HEK293 (cell line): Measurements from ENCODE around the gene RFTN1.

Source experiments
- CTCF ChIA-PET: fragments of 350-600 bp; formaldehyde crosslinking; extraction: SDS; loops from one replicate; lab custom pipeline; 2021; ENCODE audit warnings: antibody characterized with exemption; lab: Yijun Ruan, JAX
- POLR2A ChIA-PET: fragments of 300-600 bp; formaldehyde crosslinking; extraction: SDS; loops from one replicate; lab custom pipeline; 2020; ENCODE audit warnings: antibody characterized with exemption, inconsistent platforms; lab: Yijun Ruan, JAX
- H3K27ac ChIP-seq: fragments of 200-500 bp; sonication (Bioruptor generic); 2 replicates; pipeline ENCODE4 v1.5.1; 2014; ENCODE audit warnings: low read depth, low read length, control low read depth, inconsistent platforms; ENCODE audit errors: extremely low read depth
- H3K36me3 ChIP-seq, 2 experiments: fragments of 200-500 bp in 1 of 2; sonication (Bioruptor generic) in 1 of 2; 1 replicate in 1 of 2; 2 replicates in 1 of 2; pipeline ENCODE4 v1.5.1; 2014 to 2017; ENCODE audit warnings: inconsistent platforms in 2 of 2, low read length in 2 of 2; ENCODE audit not compliant: control insufficient read depth in 2 of 2, insufficient read depth in 1 of 2
- H3K4me1 ChIP-seq: fragments of 200-500 bp; sonication (Bioruptor generic); 2 replicates; pipeline ENCODE4 v1.5.1; 2014; ENCODE audit warnings: mild to moderate bottlenecking, low read length, inconsistent platforms; ENCODE audit not compliant: control insufficient read depth, insufficient read depth
- H3K4me3 ChIP-seq: 2 replicates; pipeline ENCODE4 v1.5.1; 2011; ENCODE audit warnings: low read depth, mild to moderate bottlenecking, control low read depth, low read length, moderate library complexity
- H3K9me3 ChIP-seq: fragments of 200-500 bp; sonication (Bioruptor generic); 2 replicates; pipeline ENCODE4 v1.5.1; 2014; ENCODE audit warnings: low read depth, low read length, inconsistent platforms; ENCODE audit not compliant: control insufficient read depth, insufficient read depth
- GLIS1 ChIP-seq: fragments of 450-650 bp; formaldehyde crosslinking; IDR thresholded peaks from 2 replicates; pipeline ENCODE4 v1.5.1; 2016; ENCODE audit warnings: missing biosample characterization, missing genetic modification characterization
- HOXC10 ChIP-seq: sonication (generic); formaldehyde crosslinking; IDR thresholded peaks from 2 replicates; pipeline ENCODE4 v1.8.1; 2023; ENCODE audit warnings: mild to moderate bottlenecking, missing genetic modification reagents
- INSM2 ChIP-seq: fragments of 450-650 bp; formaldehyde crosslinking; IDR thresholded peaks from 2 replicates; pipeline ENCODE4 v1.5.1; 2016; ENCODE audit warnings: missing biosample characterization, missing genetic modification characterization
- PATZ1 ChIP-seq: fragments of 450-650 bp; formaldehyde crosslinking; IDR thresholded peaks from 2 replicates; pipeline ENCODE4 v1.5.1; 2016; ENCODE audit warnings: missing biosample characterization, missing genetic modification characterization
- PRDM1 ChIP-seq: fragments of 450-650 bp; formaldehyde crosslinking; IDR thresholded peaks from 2 replicates; pipeline ENCODE4; 2016; ENCODE audit warnings: missing biosample characterization, missing genetic modification characterization
- PRDM6 ChIP-seq: fragments of 450-650 bp; formaldehyde crosslinking; IDR thresholded peaks from 2 replicates; pipeline ENCODE4 v1.5.1; 2017; ENCODE audit warnings: missing biosample characterization, missing genetic modification characterization
- REPIN1 ChIP-seq: fragments of 450-650 bp; formaldehyde crosslinking; IDR thresholded peaks from 2 replicates; pipeline ENCODE4 v1.5.1; 2017; ENCODE audit warnings: missing biosample characterization, missing genetic modification characterization, low read depth
- YY1 ChIP-seq: fragments of 450-650 bp; formaldehyde crosslinking; IDR thresholded peaks from 2 replicates; pipeline ENCODE4 v1.5.1; 2018; ENCODE audit warnings: missing biosample characterization, missing genetic modification characterization
- ZNF148 ChIP-seq: fragments of 450-650 bp; formaldehyde crosslinking; IDR thresholded peaks from 2 replicates; pipeline ENCODE4 v1.5.0; 2017; ENCODE audit warnings: missing biosample characterization, missing genetic modification characterization, borderline replicate concordance
- ZNF16 ChIP-seq: fragments of 450-650 bp; formaldehyde crosslinking; IDR thresholded peaks from 2 replicates; pipeline ENCODE4 v1.5.1; 2016; ENCODE audit warnings: low read depth, missing biosample characterization, missing genetic modification characterization
- ZNF184 ChIP-seq: fragments of 450-650 bp; IDR thresholded peaks from 2 replicates; pipeline ENCODE4 v1.5.1; 2018; ENCODE audit warnings: missing biosample characterization, mild to moderate bottlenecking, missing genetic modification characterization
- ZNF248 ChIP-seq: fragments of 450-650 bp; formaldehyde crosslinking; IDR thresholded peaks from 2 replicates; pipeline ENCODE4 v1.5.1; 2017; ENCODE audit warnings: missing biosample characterization, missing genetic modification characterization
- ZNF48 ChIP-seq: fragments of 450-650 bp; formaldehyde crosslinking; IDR thresholded peaks from 2 replicates; pipeline ENCODE4 v1.5.1; 2016; ENCODE audit warnings: missing biosample characterization, missing genetic modification characterization
- ZNF529 ChIP-seq: fragments of 450-650 bp; formaldehyde crosslinking; IDR thresholded peaks from 2 replicates; pipeline ENCODE4 v1.5.1; 2017; ENCODE audit warnings: missing genetic modification characterization, missing biosample characterization; ENCODE audit not compliant: insufficient replicate concordance
- ZNF580 ChIP-seq: fragments of 450-650 bp; formaldehyde crosslinking; IDR thresholded peaks from 2 replicates; pipeline ENCODE4 v1.5.1; 2016; ENCODE audit warnings: missing biosample characterization, missing genetic modification characterization
- ZNF626 ChIP-seq: fragments of 450-650 bp; sonication (Bioruptor Pico); formaldehyde crosslinking; IDR thresholded peaks from 2 replicates; pipeline ENCODE4 v1.5.1; 2018; ENCODE audit warnings: missing biosample characterization, missing genetic modification characterization, inconsistent platforms
- ZNF768 ChIP-seq: fragments of 450-650 bp; formaldehyde crosslinking; IDR thresholded peaks from 2 replicates; pipeline ENCODE4 v1.5.1; 2018; ENCODE audit warnings: missing biosample characterization, mild to moderate bottlenecking, missing genetic modification characterization
- ZNF777 ChIP-seq: fragments of 450-650 bp; formaldehyde crosslinking; IDR thresholded peaks from 2 replicates; pipeline ENCODE4 v1.5.1; 2017; ENCODE audit warnings: missing biosample characterization, missing genetic modification characterization, borderline replicate concordance
- ZNF785 ChIP-seq: fragments of 450-650 bp; formaldehyde crosslinking; IDR thresholded peaks from 2 replicates; pipeline ENCODE4 v1.5.1; 2016; ENCODE audit warnings: missing biosample characterization, missing genetic modification characterization
- ZNF792 ChIP-seq: fragments of 450-650 bp; formaldehyde crosslinking; IDR thresholded peaks from 2 replicates; pipeline ENCODE4 v1.5.1; 2016; ENCODE audit warnings: missing biosample characterization, missing genetic modification characterization
- ZSCAN18 ChIP-seq: fragments of 450-650 bp; formaldehyde crosslinking; IDR thresholded peaks from 2 replicates; pipeline ENCODE4 v1.5.1; 2016; ENCODE audit warnings: missing biosample characterization, missing genetic modification characterization
- ZSCAN4 ChIP-seq: fragments of 450-650 bp; formaldehyde crosslinking; IDR thresholded peaks from 2 replicates; pipeline ENCODE4 v1.5.1; 2017; ENCODE audit warnings: missing biosample characterization, missing genetic modification characterization

The RFTN1 gene

GRCh38 chr3:16506451-16506850, 7.0 kb downstream of the RFTN1 start:
- no peak overlapping the region for H3K4me3 ChIP-seq
- H3K36me3 ChIP-seq: no peaks in the 10 kb centered on the region
- no peaks in the 10 kb centered on the region for H3K9me3 ChIP-seq
- ChIA-PET POLR2A (no interaction called here), CTCF (interaction anchor here (0.9 kb wide), 1 partner anchor 216 kb away, joined by 4 read pairs; no protein-coding TSS in a partner anchor)
- peaks cover 37% of the 10 kb centered on the region for H3K4me1 ChIP-seq
- no peak overlapping the region for H3K27ac ChIP-seq
- no peak for TF ChIP-seq ZNF777 (tag by site-specific recombination)
- no peak for TF ChIP-seq ZSCAN18 (tag by site-specific recombination)
- TF ChIP-seq ZSCAN4 (tag by site-specific recombination): no peak
- TF ChIP-seq PRDM6 (tag by site-specific recombination): no peak
- no peak for TF ChIP-seq GLIS1
- no peak for TF ChIP-seq YY1 (tag by site-specific recombination)
- TF ChIP-seq PRDM1 (tag by site-specific recombination): no peak
- TF ChIP-seq ZNF248 (tag by site-specific recombination): no peak
- TF ChIP-seq ZNF785: no peak
- no peak for TF ChIP-seq ZNF529
- no peak for TF ChIP-seq ZNF16 (tag by site-specific recombination)
- no peak for TF ChIP-seq ZNF48 (tag by site-specific recombination)

- peaks cover 22% of the 10 kb centered on the region for H3K4me1 ChIP-seq
- H3K4me3 ChIP-seq: no peak overlapping the region
- no peaks in the 10 kb centered on the region for H3K36me3 ChIP-seq
- CTCF ChIA-PET: interaction anchor here (0.6 to 1.4 kb wide), 2 partner anchors 12 to 24 kb away, joined by 3 to 7 read pairs; no protein-coding TSS in a partner anchor
- H3K9me3 ChIP-seq: no peaks in the 10 kb centered on the region
- POLR2A ChIA-PET: no interaction called here
- H3K27ac ChIP-seq: no peak overlapping the region
- TF ChIP-seq ZNF148 (tag by site-specific recombination) (no peak), ZNF580 (no peak), ZNF626 (tag by site-specific recombination) (no peak), ZNF768 (tag by site-specific recombination) (no peak), REPIN1 (tag by site-specific recombination) (no peak), INSM2 (no peak), ZNF792 (tag by site-specific recombination) (no peak), PATZ1 (tag by site-specific recombination) (no peak), ZNF184 (tag by site-specific recombination) (no peak), HOXC10 (CRISPR knock-in tag) (no peak)
Measured at GRCh38 chr3:16504692-16505091, 8.8 kb downstream of the RFTN1 start.
